IMR-90 (cell line): ENCODE results near the gene LTBP1. TPM values are rescaled to one million over a fixed set of nuclear protein-coding genes. Genes with fewer than 3 reads are reported as not detected.

Experiments
- ATAC-seq: fragments of 200-7000 bp; cut with Tn5 transposase; 2 replicates; pipeline ENCODE4 v1.9.1; 2020; ENCODE audit warnings: low read depth, mild to moderate bottlenecking, moderate library complexity
- BruUV-seq: library from RNA; stranded (reverse); fragments of 400-500 nt; replicated peaks from 2 replicates; lab custom pipeline; 2021; lab: Mats Ljungman, UMichigan
- CTCF ChIA-PET: fragments of 300-600 bp; formaldehyde crosslinking; extraction: SDS; loops from one replicate; lab custom pipeline; 2021; ENCODE audit warnings: antibody characterized with exemption; lab: Yijun Ruan, JAX
- POLR2A ChIA-PET: fragments of 300-600 bp; sonication (Branson Sonifier 250); formaldehyde crosslinking; loops from one replicate; lab custom pipeline; 2022; ENCODE audit warnings: antibody characterized with exemption; ENCODE audit not compliant: unreplicated experiment; lab: Charles Lee
- DNase-seq: peaks from one replicate; pipeline ENCODE4 v3.0.0; 2013
- H2AFZ ChIP-seq: replicated peaks from 2 replicates; pipeline ENCODE3; 2013; ENCODE audit warnings: low read length, mild to moderate bottlenecking; ENCODE audit not compliant: poor library complexity
- H2AK5ac ChIP-seq: 2 replicates; pipeline ENCODE4 v1.6.1; 2013; ENCODE audit warnings: low read depth, low read length, inconsistent platforms
- H2AK9ac ChIP-seq: replicated peaks from 2 replicates; pipeline ENCODE3; 2013; ENCODE audit warnings: mild to moderate bottlenecking, low read depth, low read length, moderate library complexity; ENCODE audit not compliant: poor library complexity
- H2BK120ac ChIP-seq: 2 replicates; pipeline ENCODE4 v1.6.1; 2013; ENCODE audit warnings: low read depth, low read length, inconsistent platforms
- H2BK15ac ChIP-seq: 3 replicates; pipeline ENCODE4 v1.6.1; 2013; ENCODE audit warnings: low read depth, low read length, inconsistent platforms
- H2BK20ac ChIP-seq: 2 replicates; pipeline ENCODE4 v1.6.1; 2013; ENCODE audit warnings: low read depth, mild to moderate bottlenecking, inconsistent platforms, low read length, moderate library complexity
- H2BK5ac ChIP-seq: 2 replicates; pipeline ENCODE4 v1.6.1; 2013; ENCODE audit warnings: mild to moderate bottlenecking, low read depth, low read length, inconsistent platforms; ENCODE audit not compliant: poor library complexity, severe bottlenecking
- H3K14ac ChIP-seq: replicated peaks from 2 replicates; pipeline ENCODE4 v1.6.1; 2013; ENCODE audit warnings: low read depth, low read length, inconsistent platforms
- H3K18ac ChIP-seq: 2 replicates; pipeline ENCODE4 v1.6.1; 2013; ENCODE audit warnings: low read depth, low read length, control low read depth
- H3K23ac ChIP-seq: 2 replicates; pipeline ENCODE4 v1.6.1; 2013; ENCODE audit warnings: low read depth, low read length, inconsistent platforms
- H3K27ac ChIP-seq: 2 replicates; pipeline ENCODE4 v1.5.1; 2013; ENCODE audit warnings: mild to moderate bottlenecking, control low read depth, low read length; ENCODE audit not compliant: insufficient read depth
- H3K27me3 ChIP-seq: 2 replicates; pipeline ENCODE4 v1.6.1; 2013; ENCODE audit warnings: low read length; ENCODE audit not compliant: control insufficient read depth, insufficient read depth
- H3K36me3 ChIP-seq: 2 replicates; pipeline ENCODE4 v1.6.1; 2013; ENCODE audit warnings: low read length, mixed read lengths; ENCODE audit not compliant: control insufficient read depth, insufficient read depth
- H3K4ac ChIP-seq: 2 replicates; pipeline ENCODE4 v1.6.1; 2013; ENCODE audit warnings: low read depth, low read length, inconsistent platforms
- H3K4me1 ChIP-seq: 2 replicates; pipeline ENCODE4 v1.6.1; 2013; ENCODE audit warnings: low read length, mixed read lengths; ENCODE audit not compliant: control insufficient read depth, insufficient read depth
- H3K4me2 ChIP-seq: 2 replicates; pipeline ENCODE4 v1.6.1; 2013; ENCODE audit warnings: low read depth, mild to moderate bottlenecking, control low read depth, low read length, moderate library complexity
- H3K4me3 ChIP-seq: 2 replicates; pipeline ENCODE4 v1.5.1; 2013; ENCODE audit warnings: low read depth, mild to moderate bottlenecking, control low read depth, low read length, moderate library complexity; ENCODE audit not compliant: insufficient read depth
- H3K56ac ChIP-seq: 2 replicates; pipeline ENCODE4 v1.6.1; 2013; ENCODE audit warnings: low read length, inconsistent platforms; ENCODE audit not compliant: insufficient read depth; ENCODE audit errors: extremely low read depth
- H3K79me1 ChIP-seq, 2 experiments: 2 replicates each; pipeline ENCODE4 v1.6.1; 2013; ENCODE audit warnings: low read length in 2 of 2, inconsistent platforms in 1 of 2, low read depth in 1 of 2
- H3K9ac ChIP-seq: 2 replicates; pipeline ENCODE4 v1.6.1; 2013; ENCODE audit warnings: low read depth, low read length, control low read depth
- H3K9me1 ChIP-seq: 2 replicates; pipeline ENCODE4 v1.6.1; 2013; ENCODE audit warnings: low read length, inconsistent platforms; ENCODE audit not compliant: insufficient read depth
- H3K9me3 ChIP-seq: 2 replicates; pipeline ENCODE4 v1.6.1; 2013; ENCODE audit warnings: low read length; ENCODE audit not compliant: control insufficient read depth, insufficient read depth
- H4K20me1 ChIP-seq: 2 replicates; pipeline ENCODE4 v1.6.1; 2013; ENCODE audit warnings: low read length, inconsistent platforms; ENCODE audit not compliant: insufficient read depth
- H4K5ac ChIP-seq: 2 replicates; pipeline ENCODE4 v1.6.1; 2013; ENCODE audit warnings: mild to moderate bottlenecking, low read depth, low read length, control low read depth
- H4K8ac ChIP-seq, 2 experiments: 2 replicates each; pipeline ENCODE4 v1.6.1; 2013; ENCODE audit warnings: low read depth in 2 of 2, low read length in 2 of 2, control low read depth in 1 of 2, inconsistent platforms in 1 of 2
- H4K91ac ChIP-seq: 2 replicates; pipeline ENCODE4 v1.6.1; 2013; ENCODE audit warnings: low read depth, low read length, inconsistent platforms; ENCODE audit not compliant: insufficient read depth
- BHLHE40 ChIP-seq: fragments of 150-350 bp; IDR thresholded peaks from 2 replicates; pipeline ENCODE4 v1.6.1; 2016; ENCODE audit warnings: mild to moderate bottlenecking, low read depth, low read length
- CEBPB ChIP-seq: IDR thresholded peaks from 2 replicates; pipeline ENCODE4 v1.6.1; 2012; ENCODE audit warnings: low read depth, low read length, improper control_type of control experiment
- CHD1 ChIP-seq: IDR thresholded peaks from 2 replicates; pipeline ENCODE4 v1.6.1; 2012; ENCODE audit warnings: low read depth, low read length, improper control_type of control experiment
- RAD21 ChIP-seq: IDR thresholded peaks from 2 replicates; pipeline ENCODE4 v1.6.1; 2012; ENCODE audit warnings: low read length, improper control_type of control experiment
- RFX5 ChIP-seq: IDR thresholded peaks from 2 replicates; pipeline ENCODE4 v1.8.0; 2012; ENCODE audit warnings: low read depth, mild to moderate bottlenecking, low read length, moderate library complexity
- WGBS, 2 experiments: methylation state at CpG; one replicate each; pipeline versions ENCODE4 v1.1.5 to v1.1.7; 2013; ENCODE audit warnings: missing lambda C conversion rate in 2 of 2; ENCODE audit not compliant: insufficient read length in 1 of 2; ENCODE audit errors: extremely low coverage in 2 of 2; 5-methylcytosine and 5-hydroxymethylcytosine counted together
- dilution Hi-C: fragments of 300-500 bp; cut with HindIII; formaldehyde crosslinking; loops from one replicate; pipeline ENCODE4 v1.14.3; 2018; ENCODE audit warnings: low sequenced_read_pairs; ENCODE audit not compliant: unreplicated experiment
- in situ Hi-C: fragments of 300-500 bp; cut with MboI; formaldehyde crosslinking; loops from 3 replicates; pipeline ENCODE4 v1.14.3; 2019; ENCODE audit warnings: low sequenced_read_pairs, inconsistent platforms, mixed read lengths
- intact Hi-C: fragments of 100-400 bp; cut with micrococcal nuclease; formaldehyde crosslinking; loops from 2 replicates; pipeline ENCODE4 v1.10.0; 2022
- polyA plus RNA-seq, 3 experiments: library from polyadenylated mRNA; depleted of rRNA; stranded (reverse); fragments of >200 nt; gene quantifications; 2 replicates each; pipeline ENCODE4 v1.2.3, GENCODE V29; 2012; ENCODE audit warnings: low replicate concordance in 1 of 3
- total RNA-seq: library from RNA; depleted of rRNA; stranded (reverse); fragments of >200 nt; gene quantifications from 2 replicates; pipeline ENCODE4 v1.2.3, GENCODE V29; 2012

The LTBP1 gene
- total and polyA plus RNA-seq, 2 of the 4 experiments (the other 2 are of a cell fraction) = 235 to 326 TPM

GRCh38 chr2:33126552-33126951 is 179.8 kb downstream of the LTBP1 start:
- H3K4ac ChIP-seq = no peak overlapping the region
- no peak overlapping the region for H2AK9ac ChIP-seq
- intact Hi-C loops (no loop called here), dilution Hi-C loops (no loop called here), in situ Hi-C loops (no loop called here)
- H3K36me3 ChIP-seq = peaks cover 2% of the 10 kb centered on the region; the same call in 1 of the 2 replicates
- peaks cover 19 to 49% of the 10 kb centered on the region in 2 experiments for H3K79me1 ChIP-seq
- TF ChIP-seq RAD21 (no peak), CHD1 (no peak), CEBPB (no peak), BHLHE40 (no peak), RFX5 (no peak)
- no peaks in the 10 kb centered on the region for H3K9me3 ChIP-seq
- DNase-seq = no peak
- H3K56ac ChIP-seq = no peak overlapping the region
- CTCF ChIA-PET = interaction anchor here (0.9 kb wide), 1 partner anchor 11 kb away, joined by 6 read pairs; no protein-coding TSS in a partner anchor
- no peak overlapping the region for H4K91ac ChIP-seq
- H2BK20ac ChIP-seq = no peak overlapping the region
- no peak overlapping the region for H3K18ac ChIP-seq
- peaks cover 22% of the 10 kb centered on the region for H3K9me1 ChIP-seq
- BruUV-seq = no TSS peak
- no peak overlapping the region for H2BK120ac ChIP-seq
- H3K9ac ChIP-seq = no peak overlapping the region
- H2BK15ac ChIP-seq = no peak overlapping the region
- peaks cover 16% of the 10 kb centered on the region for H3K4me1 ChIP-seq
- POLR2A ChIA-PET = no interaction called here
- 100% methylated on average over 1 of the region's 1 CpG; no CpG with 5 or more reads in 1 of the 2 experiments for WGBS, 2 experiments
- no peaks in the 10 kb centered on the region for H4K20me1 ChIP-seq
- H2BK5ac ChIP-seq = no peak overlapping the region
- H4K5ac ChIP-seq = no peak overlapping the region
- H3K27ac ChIP-seq = no peak overlapping the region
- no peak overlapping the region for H2AK5ac ChIP-seq
- H3K4me3 ChIP-seq = no peak overlapping the region
- H2AFZ ChIP-seq = no peak overlapping the region
- H4K8ac ChIP-seq = no peak overlapping the region
- no peaks in the 10 kb centered on the region for H3K27me3 ChIP-seq
- H3K14ac ChIP-seq = no peak overlapping the region
- ATAC-seq = no peak
- H3K23ac ChIP-seq = no peak overlapping the region
- H3K4me2 ChIP-seq = no peak overlapping the region
